Panc1 (cell line): ENCODE measurements around the gene KRTAP3-1. TPM values are rescaled to one million over a fixed set of nuclear protein-coding genes. Genes with fewer than 3 reads are reported as not detected.

Source experiments
- ATAC-seq: fragments of 200-7000 bp; cut with Tn5 transposase; 2 replicates; pipeline ENCODE4 v1.9.1; 2020; ENCODE audit warnings: mild to moderate bottlenecking, moderate library complexity
- BruUV-seq: library from RNA; stranded (reverse); fragments of 400-500 nt; replicated peaks from 2 replicates; lab custom pipeline; 2021; lab: Mats Ljungman, UMichigan
- CTCF ChIA-PET: fragments of 300-600 bp; sonication (Branson Sonifier 250); formaldehyde crosslinking; loops from one replicate; lab custom pipeline; 2022; ENCODE audit warnings: antibody characterized with exemption; lab: Charles Lee
- POLR2A ChIA-PET: fragments of 300-600 bp; sonication (Branson Sonifier 250); formaldehyde crosslinking; loops from one replicate; lab custom pipeline; 2022; ENCODE audit warnings: antibody characterized with exemption; lab: Charles Lee
- DNase-seq: peaks from one replicate; pipeline ENCODE4 v3.0.0-alpha.2; 2010; ENCODE audit warnings: low read depth, low spot score
- H3K27ac ChIP-seq: 2 replicates; pipeline ENCODE4 v1.5.1; 2011; ENCODE audit warnings: mild to moderate bottlenecking, low read length, inconsistent platforms
- H3K27me3 ChIP-seq: fragments of 200-500 bp; sonication (Bioruptor generic); 2 replicates; pipeline ENCODE4 v1.6.0; 2014; ENCODE audit warnings: low read length, inconsistent platforms; ENCODE audit not compliant: control insufficient read depth, insufficient read depth
- H3K36me3 ChIP-seq: fragments of 200-500 bp; sonication (Bioruptor generic); 2 replicates; pipeline ENCODE4 v1.5.1; 2014; ENCODE audit warnings: inconsistent platforms, mild to moderate bottlenecking, low read length, moderate library complexity; ENCODE audit not compliant: control insufficient read depth, insufficient read depth
- H3K4me1 ChIP-seq: 2 replicates; pipeline ENCODE4 v1.5.1; 2011; ENCODE audit warnings: inconsistent platforms, mild to moderate bottlenecking, low read length, moderate library complexity; ENCODE audit not compliant: control insufficient read depth, insufficient read depth
- H3K4me3 ChIP-seq, 2 experiments: 2 replicates each; pipeline ENCODE4 v1.5.1; 2011 to 2012; ENCODE audit warnings: low read depth in 2 of 2, low read length in 2 of 2, mild to moderate bottlenecking in 2 of 2, inconsistent platforms in 1 of 2, moderate library complexity in 1 of 2
- H3K9me3 ChIP-seq: fragments of 200-500 bp; sonication (Bioruptor generic); 2 replicates; pipeline ENCODE4 v1.5.1; 2014; ENCODE audit warnings: low read depth, mild to moderate bottlenecking, inconsistent platforms, low read length, moderate library complexity; ENCODE audit not compliant: control insufficient read depth, insufficient read depth
- POLR2AphosphoS5 ChIP-seq: IDR thresholded peaks from 2 replicates; pipeline ENCODE4 v1.6.1; 2012; ENCODE audit warnings: mild to moderate bottlenecking, low read depth, low read length, moderate library complexity
- SIN3A ChIP-seq: IDR thresholded peaks from 2 replicates; pipeline ENCODE4 v1.6.1; 2012; ENCODE audit warnings: low read depth, mild to moderate bottlenecking, low read length, moderate library complexity, borderline replicate concordance; ENCODE audit not compliant: insufficient read depth
- TCF7L2 ChIP-seq: IDR thresholded peaks from 2 replicates; pipeline ENCODE4 v1.6.1; 2011; ENCODE audit warnings: mild to moderate bottlenecking, low read depth, low read length, inconsistent platforms
- in situ Hi-C: cut with HindIII; loops from 2 replicates; pipeline ENCODE4 v1.10.0; 2016; ENCODE audit warnings: low sequenced_read_pairs, low pct_unique_long_range_greater_than_20kb
- intact Hi-C: fragments of 100-400 bp; cut with micrococcal nuclease; formaldehyde crosslinking; loops from one replicate; pipeline ENCODE4 v1.10.0; 2022; ENCODE audit not compliant: unreplicated experiment
- total RNA-seq: library from RNA; stranded (reverse); gene quantifications from one replicate; pipeline ENCODE4 v1.2.1, GENCODE V29; 2021; ENCODE audit not compliant: unreplicated experiment
- TF ChIP-seq, protein P1 (sequence below): fragments of 450-650 bp; IDR thresholded peaks from 2 replicates; pipeline ENCODE4 v1.5.1; 2017; ENCODE audit warnings: mild to moderate bottlenecking
- TF ChIP-seq, protein P2 (sequence below), 2 experiments: IDR thresholded peaks; 2 replicates each; pipeline ENCODE4 v1.6.1; 2011 to 2012; ENCODE audit warnings: low read depth in 2 of 2, control low read depth in 1 of 2, low read length in 1 of 2, mild to moderate bottlenecking in 1 of 2, moderate library complexity in 1 of 2; ENCODE audit not compliant: insufficient read depth in 1 of 2

The KRTAP3-1 gene
- total RNA-seq, 1 experiment from 2014 or later = not detected

DNA sequence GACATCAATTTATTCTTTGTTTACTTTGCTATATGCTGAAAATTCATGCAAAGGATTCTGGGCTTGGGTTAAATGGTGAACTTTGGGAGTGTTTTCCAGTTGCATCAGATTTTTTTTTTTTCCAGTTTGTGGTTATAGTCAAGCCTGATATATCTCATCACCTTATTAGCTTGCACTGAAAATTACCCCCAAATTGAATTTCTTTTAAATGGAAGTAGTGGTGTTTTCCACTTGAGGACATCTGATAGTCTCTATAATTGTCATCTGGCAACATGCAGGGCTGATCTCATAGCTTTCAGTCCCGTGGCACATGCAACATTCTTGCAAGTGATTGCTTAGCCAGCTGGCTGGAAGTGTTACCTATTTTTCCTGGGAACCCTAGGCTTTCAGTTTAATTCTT, 4.7 kb upstream of the KRTAP3-1 start:
- no peaks in the 10 kb centered on the region for H3K4me1 ChIP-seq
- intact Hi-C loops (no loop called here), in situ Hi-C loops (no loop called here)
- TF ChIP-seq POLR2AphosphoS5 (no peak), TCF7L2 (no peak), SIN3A (no peak)
- TF ChIP-seq, protein P1, sequence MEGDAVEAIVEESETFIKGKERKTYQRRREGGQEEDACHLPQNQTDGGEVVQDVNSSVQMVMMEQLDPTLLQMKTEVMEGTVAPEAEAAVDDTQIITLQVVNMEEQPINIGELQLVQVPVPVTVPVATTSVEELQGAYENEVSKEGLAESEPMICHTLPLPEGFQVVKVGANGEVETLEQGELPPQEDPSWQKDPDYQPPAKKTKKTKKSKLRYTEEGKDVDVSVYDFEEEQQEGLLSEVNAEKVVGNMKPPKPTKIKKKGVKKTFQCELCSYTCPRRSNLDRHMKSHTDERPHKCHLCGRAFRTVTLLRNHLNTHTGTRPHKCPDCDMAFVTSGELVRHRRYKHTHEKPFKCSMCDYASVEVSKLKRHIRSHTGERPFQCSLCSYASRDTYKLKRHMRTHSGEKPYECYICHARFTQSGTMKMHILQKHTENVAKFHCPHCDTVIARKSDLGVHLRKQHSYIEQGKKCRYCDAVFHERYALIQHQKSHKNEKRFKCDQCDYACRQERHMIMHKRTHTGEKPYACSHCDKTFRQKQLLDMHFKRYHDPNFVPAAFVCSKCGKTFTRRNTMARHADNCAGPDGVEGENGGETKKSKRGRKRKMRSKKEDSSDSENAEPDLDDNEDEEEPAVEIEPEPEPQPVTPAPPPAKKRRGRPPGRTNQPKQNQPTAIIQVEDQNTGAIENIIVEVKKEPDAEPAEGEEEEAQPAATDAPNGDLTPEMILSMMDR = no peak
- TF ChIP-seq, protein P2, sequence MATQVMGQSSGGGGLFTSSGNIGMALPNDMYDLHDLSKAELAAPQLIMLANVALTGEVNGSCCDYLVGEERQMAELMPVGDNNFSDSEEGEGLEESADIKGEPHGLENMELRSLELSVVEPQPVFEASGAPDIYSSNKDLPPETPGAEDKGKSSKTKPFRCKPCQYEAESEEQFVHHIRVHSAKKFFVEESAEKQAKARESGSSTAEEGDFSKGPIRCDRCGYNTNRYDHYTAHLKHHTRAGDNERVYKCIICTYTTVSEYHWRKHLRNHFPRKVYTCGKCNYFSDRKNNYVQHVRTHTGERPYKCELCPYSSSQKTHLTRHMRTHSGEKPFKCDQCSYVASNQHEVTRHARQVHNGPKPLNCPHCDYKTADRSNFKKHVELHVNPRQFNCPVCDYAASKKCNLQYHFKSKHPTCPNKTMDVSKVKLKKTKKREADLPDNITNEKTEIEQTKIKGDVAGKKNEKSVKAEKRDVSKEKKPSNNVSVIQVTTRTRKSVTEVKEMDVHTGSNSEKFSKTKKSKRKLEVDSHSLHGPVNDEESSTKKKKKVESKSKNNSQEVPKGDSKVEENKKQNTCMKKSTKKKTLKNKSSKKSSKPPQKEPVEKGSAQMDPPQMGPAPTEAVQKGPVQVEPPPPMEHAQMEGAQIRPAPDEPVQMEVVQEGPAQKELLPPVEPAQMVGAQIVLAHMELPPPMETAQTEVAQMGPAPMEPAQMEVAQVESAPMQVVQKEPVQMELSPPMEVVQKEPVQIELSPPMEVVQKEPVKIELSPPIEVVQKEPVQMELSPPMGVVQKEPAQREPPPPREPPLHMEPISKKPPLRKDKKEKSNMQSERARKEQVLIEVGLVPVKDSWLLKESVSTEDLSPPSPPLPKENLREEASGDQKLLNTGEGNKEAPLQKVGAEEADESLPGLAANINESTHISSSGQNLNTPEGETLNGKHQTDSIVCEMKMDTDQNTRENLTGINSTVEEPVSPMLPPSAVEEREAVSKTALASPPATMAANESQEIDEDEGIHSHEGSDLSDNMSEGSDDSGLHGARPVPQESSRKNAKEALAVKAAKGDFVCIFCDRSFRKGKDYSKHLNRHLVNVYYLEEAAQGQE (IDR thresholded peaks at IDR 0.05; ENCODE audit: insufficient read depth in 1 of 2, low read depth in 2 of 2, low read length in 1 of 2) = no peak
- H3K4me3 ChIP-seq = no peak overlapping the region
- H3K9me3 ChIP-seq = no peaks in the 10 kb centered on the region
- H3K36me3 ChIP-seq = no peaks in the 10 kb centered on the region
- no peak overlapping the region for H3K27ac ChIP-seq
- H3K27me3 ChIP-seq = no peaks in the 10 kb centered on the region; the same call in 1 of the 2 replicates
- ChIA-PET CTCF (no interaction called here), POLR2A (no interaction called here)
- ATAC-seq (no peak), DNase-seq (no peak)
- BruUV-seq = no TSS peak

DNA sequence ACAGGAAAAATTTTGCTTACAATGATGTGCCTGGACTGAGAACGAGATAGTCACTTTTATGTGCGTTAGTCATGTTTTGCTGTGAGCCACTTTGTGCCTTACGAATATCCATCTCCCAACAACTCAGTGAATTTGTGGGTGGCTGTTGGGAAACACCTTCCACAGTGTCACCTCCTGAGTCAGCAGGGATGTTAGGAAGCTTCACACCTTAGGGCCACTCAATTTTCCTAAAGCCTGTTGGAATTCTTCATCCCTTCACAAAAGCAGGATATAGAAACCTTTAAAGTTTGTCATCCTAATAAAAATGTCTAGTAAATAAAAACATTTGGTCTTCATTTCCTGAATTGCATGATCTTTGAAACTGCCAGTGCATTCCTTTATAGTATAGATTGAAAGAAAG, 4.3 kb upstream of the KRTAP3-1 start:
- ATAC-seq = no peak
- Histone ChIP-seq H3K4me1 (no peaks in the 10 kb centered on the region), H3K36me3 (no peaks in the 10 kb centered on the region), H3K9me3 (no peaks in the 10 kb centered on the region), H3K4me3 (no peak overlapping the region), H3K27me3 (no peaks in the 10 kb centered on the region; the same call in 1 of the 2 replicates), H3K27ac (no peak overlapping the region)
- CTCF ChIA-PET = no interaction called here
- no peak for DNase-seq
- in situ Hi-C loops (no loop called here), intact Hi-C loops (no loop called here)
- BruUV-seq = no TSS peak
- TF ChIP-seq, protein P2 (IDR thresholded peaks at IDR 0.05; ENCODE audit: insufficient read depth in 1 of 2, low read depth in 2 of 2, low read length in 1 of 2) = no peak
- TF ChIP-seq, protein P1 = no peak
- TF ChIP-seq POLR2AphosphoS5 (no peak), SIN3A (no peak), TCF7L2 (no peak)
- POLR2A ChIA-PET = no interaction called here
